Measurements from ENCODE around the gene FAM114A1.

DNA sequence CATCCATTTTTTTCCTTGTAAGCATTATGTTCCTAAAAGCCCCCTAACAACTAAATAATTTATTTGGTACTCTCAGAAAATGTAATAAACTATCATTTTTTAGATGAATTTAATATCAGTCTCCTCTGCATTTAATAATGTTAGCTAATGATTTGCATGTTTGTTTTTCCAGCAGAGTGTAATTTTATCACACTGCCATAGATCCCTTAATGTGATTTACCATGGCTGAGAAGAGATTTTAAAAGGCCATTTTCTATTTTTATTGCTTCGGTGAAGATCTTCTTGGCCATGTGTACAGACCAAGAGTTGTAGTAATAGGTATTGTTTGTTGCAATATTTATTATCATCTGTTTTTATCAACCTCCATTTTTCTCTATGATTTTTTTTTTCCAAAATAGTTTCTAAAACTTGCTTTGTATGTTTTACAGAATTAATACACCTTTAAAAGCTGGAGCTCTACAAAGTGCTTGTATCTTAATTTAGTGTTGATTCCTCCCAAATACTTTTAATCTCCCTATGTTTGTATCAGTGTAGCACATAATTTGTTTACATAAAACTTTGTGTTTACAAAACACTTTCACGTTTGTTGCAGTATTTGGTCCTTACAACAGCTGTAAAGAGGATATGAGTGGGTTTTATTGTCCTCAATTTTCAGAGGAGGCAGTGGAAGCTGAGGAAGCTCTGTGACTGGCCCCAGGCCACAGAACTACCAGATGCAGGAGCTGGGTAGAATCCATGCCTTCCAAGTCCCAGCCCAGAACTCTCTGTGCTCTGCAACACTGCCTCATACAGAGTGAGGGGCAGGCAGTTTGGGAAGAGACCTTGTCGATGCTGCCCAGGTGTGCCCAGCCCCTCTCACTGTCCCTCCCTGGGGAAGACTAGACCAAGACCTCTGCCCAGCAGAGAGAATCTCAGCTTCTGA is 58.1 kb downstream of the FAM114A1 start:
- TF ChIP-seq, protein P1, sequence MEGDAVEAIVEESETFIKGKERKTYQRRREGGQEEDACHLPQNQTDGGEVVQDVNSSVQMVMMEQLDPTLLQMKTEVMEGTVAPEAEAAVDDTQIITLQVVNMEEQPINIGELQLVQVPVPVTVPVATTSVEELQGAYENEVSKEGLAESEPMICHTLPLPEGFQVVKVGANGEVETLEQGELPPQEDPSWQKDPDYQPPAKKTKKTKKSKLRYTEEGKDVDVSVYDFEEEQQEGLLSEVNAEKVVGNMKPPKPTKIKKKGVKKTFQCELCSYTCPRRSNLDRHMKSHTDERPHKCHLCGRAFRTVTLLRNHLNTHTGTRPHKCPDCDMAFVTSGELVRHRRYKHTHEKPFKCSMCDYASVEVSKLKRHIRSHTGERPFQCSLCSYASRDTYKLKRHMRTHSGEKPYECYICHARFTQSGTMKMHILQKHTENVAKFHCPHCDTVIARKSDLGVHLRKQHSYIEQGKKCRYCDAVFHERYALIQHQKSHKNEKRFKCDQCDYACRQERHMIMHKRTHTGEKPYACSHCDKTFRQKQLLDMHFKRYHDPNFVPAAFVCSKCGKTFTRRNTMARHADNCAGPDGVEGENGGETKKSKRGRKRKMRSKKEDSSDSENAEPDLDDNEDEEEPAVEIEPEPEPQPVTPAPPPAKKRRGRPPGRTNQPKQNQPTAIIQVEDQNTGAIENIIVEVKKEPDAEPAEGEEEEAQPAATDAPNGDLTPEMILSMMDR (IDR thresholded peaks at IDR 0.05; ENCODE audit: poor library complexity), result no peak
- no peak for TF ChIP-seq EZH2 (IDR thresholded peaks at IDR 0.05; ENCODE audit: borderline replicate concordance)
